GM12878 (cell line): ENCODE results near the gene MARCHF10. TPM values are rescaled to one million over a fixed set of nuclear protein-coding genes. Genes with fewer than 3 reads are reported as not detected.

Experiments
- ATAC-seq: fragments of 200-7000 bp; cut with Tn5 transposase; 3 replicates; pipeline ENCODE4 v1.9.1; 2020; ENCODE audit warnings: mild to moderate bottlenecking, moderate library complexity
- BruUV-seq: library from RNA; stranded (reverse); fragments of 400-500 nt; replicated peaks from 2 replicates; lab custom pipeline; 2021; lab: Mats Ljungman, UMichigan
- CTCF ChIA-PET: fragments of 300-600 bp; sonication (Branson Sonifier 250); formaldehyde crosslinking; extraction: SDS; loops from one replicate; lab custom pipeline; 2021; ENCODE audit warnings: inconsistent platforms; lab: Yijun Ruan, JAX
- POLR2A ChIA-PET: fragments of 350-600 bp; formaldehyde crosslinking; extraction: SDS; loops from one replicate; lab custom pipeline; 2021; ENCODE audit warnings: inconsistent platforms; lab: Charles Lee
- RAD21 ChIA-PET: fragments of 300-600 bp; sonication (Branson Sonifier 250); formaldehyde crosslinking; loops from one replicate; lab custom pipeline; 2023; ENCODE audit warnings: antibody characterized with exemption; ENCODE audit not compliant: unreplicated experiment; lab: Charles Lee
- SMC1A ChIA-PET: fragments of 300-600 bp; sonication (Branson Sonifier 250); formaldehyde crosslinking; loops from one replicate; lab custom pipeline; 2023; ENCODE audit not compliant: unreplicated experiment, uncharacterized antibody; lab: Charles Lee
- DNase-seq: peaks from one replicate; pipeline ENCODE4 v3.0.0-alpha.2; 2011; ENCODE audit warnings: low read depth, low spot score
- FAIRE-seq: peaks from 3 replicates; lab custom pipeline; 2011; peaks lifted over from hg19 to GRCh38; lab: Jason Lieb, UNC
- H2AFZ ChIP-seq: 2 replicates; pipeline ENCODE4 v1.6.0; 2011; ENCODE audit warnings: low read depth, low read length, control low read depth; ENCODE audit not compliant: control insufficient read depth
- H3K27ac ChIP-seq: 2 replicates; pipeline ENCODE4 v1.5.1; 2011; ENCODE audit warnings: control low read depth; ENCODE audit not compliant: control insufficient read depth, insufficient read depth
- H3K27me3 ChIP-seq, 2 experiments: replicated peaks in 1 of 2; 2 replicates each; pipeline versions ENCODE4 v1.6.0 to v1.6.1; 2011; ENCODE audit warnings: low read length in 1 of 2; ENCODE audit not compliant: control insufficient read depth in 2 of 2, insufficient read depth in 2 of 2
- H3K36me3 ChIP-seq, 2 experiments: 2 replicates each; pipeline ENCODE4 v1.5.1; 2011; ENCODE audit warnings: low read length in 1 of 2; ENCODE audit not compliant: control insufficient read depth in 2 of 2, insufficient read depth in 2 of 2
- H3K4me1 ChIP-seq: 2 replicates; pipeline ENCODE4 v1.6.1; 2011; ENCODE audit warnings: mild to moderate bottlenecking, low read length, moderate library complexity, mixed read lengths; ENCODE audit not compliant: control insufficient read depth, insufficient read depth
- H3K4me2 ChIP-seq: 2 replicates; pipeline ENCODE4 v1.6.0; 2011; ENCODE audit warnings: control low read depth; ENCODE audit not compliant: control insufficient read depth, insufficient read depth
- H3K4me3 ChIP-seq: fragments of 200-600 bp; sonication (generic); 2 replicates; pipeline ENCODE4 v1.5.1; 2016
- H3K79me2 ChIP-seq: 2 replicates; pipeline ENCODE4 v1.6.0; 2011; ENCODE audit warnings: low read length; ENCODE audit not compliant: control insufficient read depth, insufficient read depth
- H3K9ac ChIP-seq: 2 replicates; pipeline ENCODE4 v1.8.0; 2011; ENCODE audit warnings: low read length, control low read depth, mixed read lengths; ENCODE audit not compliant: control insufficient read depth, insufficient read depth
- H3K9me3 ChIP-seq: replicated peaks from 3 replicates; pipeline ENCODE4 v1.5.1; 2011; ENCODE audit warnings: mild to moderate bottlenecking, low read length; ENCODE audit not compliant: control insufficient read depth, insufficient read depth
- H4K20me1 ChIP-seq: 2 replicates; pipeline ENCODE4 v1.6.0; 2011; ENCODE audit not compliant: control insufficient read depth, insufficient read depth
- CBX3 ChIP-seq: fragments of 200-600 bp; sonication (generic); IDR thresholded peaks from 2 replicates; pipeline ENCODE4 v1.6.1; 2016; ENCODE audit warnings: low read depth, borderline replicate concordance
- FOXM1 ChIP-seq: IDR thresholded peaks from 2 replicates; pipeline ENCODE4 v1.6.1; 2012; ENCODE audit warnings: low read depth, mild to moderate bottlenecking, inconsistent platforms, low read length, moderate library complexity
- KLF5 ChIP-seq: fragments of 450-650 bp; IDR thresholded peaks from 2 replicates; pipeline ENCODE4 v1.6.1; 2014; ENCODE audit warnings: mild to moderate bottlenecking; ENCODE audit not compliant: partially characterized antibody
- MEF2B ChIP-seq: fragments of 450-650 bp; IDR thresholded peaks from 2 replicates; pipeline ENCODE4 v1.6.1; 2018; ENCODE audit warnings: mild to moderate bottlenecking, moderate library complexity; ENCODE audit not compliant: partially characterized antibody, poor library complexity, severe bottlenecking
- POLR2AphosphoS5 ChIP-seq: IDR thresholded peaks from 2 replicates; pipeline ENCODE4 v1.6.1; 2011; ENCODE audit warnings: mild to moderate bottlenecking, low read length, inconsistent platforms
- REST ChIP-seq: IDR thresholded peaks from 2 replicates; pipeline ENCODE4 v1.6.1; 2012; ENCODE audit warnings: mild to moderate bottlenecking, low read depth, low read length
- SIX5 ChIP-seq: IDR thresholded peaks from 2 replicates; pipeline ENCODE4 v1.6.1; 2011; ENCODE audit warnings: mild to moderate bottlenecking, low read depth, low read length, moderate library complexity; ENCODE audit not compliant: severe bottlenecking
- SPI1 ChIP-seq: IDR thresholded peaks from 2 replicates; pipeline ENCODE4 v1.6.1; 2011; ENCODE audit warnings: low read depth, mild to moderate bottlenecking, low read length, moderate library complexity, borderline replicate concordance; ENCODE audit not compliant: insufficient read depth
- TBL1XR1 ChIP-seq: IDR thresholded peaks from 2 replicates; pipeline ENCODE4 v1.6.1; 2012; ENCODE audit warnings: low read depth, low read length, improper control_type of control experiment
- ZNF24 ChIP-seq: fragments of 450-650 bp; IDR thresholded peaks from 2 replicates; pipeline ENCODE4 v1.6.1; 2017; ENCODE audit warnings: antibody characterized with exemption, mild to moderate bottlenecking
- WGBS: methylation state at CpG from one replicate; pipeline ENCODE4 v1.1.6; 2016; ENCODE audit warnings: low lambda C conversion rate; ENCODE audit not compliant: insufficient replicate concordance, insufficient coverage; ENCODE audit errors: missing lambda C conversion rate; 5-methylcytosine and 5-hydroxymethylcytosine counted together
- in situ Hi-C: fragments of 300-500 bp; cut with MboI; formaldehyde crosslinking; loops from 9 replicates; pipeline ENCODE4 v1.14.3; 2018; ENCODE audit warnings: mixed read lengths
- intact Hi-C: fragments of 100-400 bp; cut with micrococcal nuclease; formaldehyde crosslinking; loops from one replicate; pipeline ENCODE4 v1.14.2; 2022; ENCODE audit not compliant: unreplicated experiment
- polyA plus RNA-seq, 11 experiments: library from polyadenylated mRNA; depleted of rRNA in 4 of 11; unstranded in 6 of 11; stranded (reverse) in 5 of 11; fragments of >200 nt; fragmentation: Nextera tagmentation in 4 of 11; fragmentation: Illumina TruSeq in 1 of 11; extraction: Ambion mirVana in 4 of 11; extraction: Trizol in 1 of 11; gene quantifications; 1 replicate in 1 of 11; 2 replicates in 10 of 11; pipeline versions ENCODE4 v1.2.1 to v1.2.3, GENCODE V29; 2011 to 2016; ENCODE audit warnings: inconsistent platforms in 2 of 11, missing spikeins in 2 of 11, low read depth in 1 of 11
- total RNA-seq, 4 experiments: library from RNA; depleted of rRNA in 3 of 4; stranded (reverse); fragments of >200 nt in 3 of 4; fragmentation: Illumina TruSeq in 1 of 4; extraction: Trizol in 1 of 4; gene quantifications; 2 replicates each; pipeline versions ENCODE4 v1.2.1 to v1.2.3, GENCODE V29; 2013 to 2021
- TF ChIP-seq, protein P1 (sequence below): IDR thresholded peaks from 2 replicates; pipeline ENCODE4 v1.6.1; 2011; ENCODE audit warnings: borderline replicate concordance, low read depth, mild to moderate bottlenecking, moderate library complexity, mixed read lengths, low read length; ENCODE audit not compliant: insufficient read depth; ENCODE audit errors: extremely low read length
- TF ChIP-seq, protein P2 (sequence below): IDR thresholded peaks from 2 replicates; pipeline ENCODE4 v1.6.1; 2011; ENCODE audit warnings: mild to moderate bottlenecking, low read depth, low read length, moderate library complexity; ENCODE audit not compliant: insufficient replicate concordance
- TF ChIP-seq, protein P3 (sequence below): fragments of 450-650 bp; IDR thresholded peaks from 2 replicates; pipeline ENCODE4 v1.6.1; 2014; ENCODE audit warnings: mild to moderate bottlenecking
- TF ChIP-seq, protein P4 (sequence below): fragments of 150-350 bp; IDR thresholded peaks from 2 replicates; pipeline ENCODE4 v1.6.1; 2014; ENCODE audit warnings: mild to moderate bottlenecking, low read depth, low read length

MARCHF10 gene
- total and polyA plus RNA-seq, 10 of the 15 experiments (the other 5 are each of a cell fraction or from before 2014, with no cell fraction given): 0.11 to 0.24 TPM; not detected in 8

DNA sequence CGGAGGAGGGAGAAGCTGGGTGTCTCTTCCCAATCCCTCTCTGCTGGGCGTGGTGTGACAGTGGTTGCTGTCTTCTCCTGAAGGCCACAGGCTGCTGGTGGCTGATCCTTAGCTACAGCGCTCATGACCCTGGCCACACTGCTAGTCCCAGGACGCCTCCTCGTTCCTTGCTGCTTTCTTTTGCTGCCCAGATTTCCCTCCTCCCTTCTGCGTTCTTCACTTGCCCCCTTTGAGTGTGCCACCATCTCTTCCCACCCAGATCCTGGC, 90.6 kb downstream of the MARCHF10 start:
- POLR2A ChIA-PET: no interaction called here
- Histone ChIP-seq H3K79me2 (no peaks in the 10 kb centered on the region), H3K9ac (no peak overlapping the region), H3K27me3 (no peaks in the 10 kb centered on the region), H3K4me3 (no peak overlapping the region), H3K4me1 (no peaks in the 10 kb centered on the region), H3K36me3 (no peaks in the 10 kb centered on the region), H3K27ac (no peak overlapping the region), H3K4me2 (no peak overlapping the region), H4K20me1 (no peaks in the 10 kb centered on the region), H2AFZ (no peak overlapping the region), H3K9me3 (no peaks in the 10 kb centered on the region; the same call in 2 of the 3 replicates)
- no TSS peak for BruUV-seq
- SMC1A ChIA-PET: no interaction called here
- in situ Hi-C loops: no loop called here
- intact Hi-C loops: no loop called here
- FAIRE-seq: no peak
- RAD21 ChIA-PET: no interaction called here
- DNase-seq: no peak
- CTCF ChIA-PET: no interaction called here
- no peak for ATAC-seq
- WGBS: 89% methylated on average over 6 of the region's 6 CpGs
- TF ChIP-seq, protein P1, sequence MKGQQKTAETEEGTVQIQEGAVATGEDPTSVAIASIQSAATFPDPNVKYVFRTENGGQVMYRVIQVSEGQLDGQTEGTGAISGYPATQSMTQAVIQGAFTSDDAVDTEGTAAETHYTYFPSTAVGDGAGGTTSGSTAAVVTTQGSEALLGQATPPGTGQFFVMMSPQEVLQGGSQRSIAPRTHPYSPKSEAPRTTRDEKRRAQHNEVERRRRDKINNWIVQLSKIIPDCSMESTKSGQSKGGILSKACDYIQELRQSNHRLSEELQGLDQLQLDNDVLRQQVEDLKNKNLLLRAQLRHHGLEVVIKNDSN: no peak
- no peak for TF ChIP-seq CBX3
- no peak for TF ChIP-seq FOXM1
- TF ChIP-seq, protein P2, sequence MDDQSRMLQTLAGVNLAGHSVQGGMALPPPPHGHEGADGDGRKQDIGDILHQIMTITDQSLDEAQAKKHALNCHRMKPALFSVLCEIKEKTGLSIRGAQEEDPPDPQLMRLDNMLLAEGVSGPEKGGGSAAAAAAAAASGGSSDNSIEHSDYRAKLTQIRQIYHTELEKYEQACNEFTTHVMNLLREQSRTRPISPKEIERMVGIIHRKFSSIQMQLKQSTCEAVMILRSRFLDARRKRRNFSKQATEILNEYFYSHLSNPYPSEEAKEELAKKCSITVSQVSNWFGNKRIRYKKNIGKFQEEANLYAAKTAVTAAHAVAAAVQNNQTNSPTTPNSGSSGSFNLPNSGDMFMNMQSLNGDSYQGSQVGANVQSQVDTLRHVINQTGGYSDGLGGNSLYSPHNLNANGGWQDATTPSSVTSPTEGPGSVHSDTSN: no peak
- TF ChIP-seq TBL1XR1: no peak
- TF ChIP-seq MEF2B: no peak
- no peak for TF ChIP-seq KLF5
- TF ChIP-seq, protein P3, sequence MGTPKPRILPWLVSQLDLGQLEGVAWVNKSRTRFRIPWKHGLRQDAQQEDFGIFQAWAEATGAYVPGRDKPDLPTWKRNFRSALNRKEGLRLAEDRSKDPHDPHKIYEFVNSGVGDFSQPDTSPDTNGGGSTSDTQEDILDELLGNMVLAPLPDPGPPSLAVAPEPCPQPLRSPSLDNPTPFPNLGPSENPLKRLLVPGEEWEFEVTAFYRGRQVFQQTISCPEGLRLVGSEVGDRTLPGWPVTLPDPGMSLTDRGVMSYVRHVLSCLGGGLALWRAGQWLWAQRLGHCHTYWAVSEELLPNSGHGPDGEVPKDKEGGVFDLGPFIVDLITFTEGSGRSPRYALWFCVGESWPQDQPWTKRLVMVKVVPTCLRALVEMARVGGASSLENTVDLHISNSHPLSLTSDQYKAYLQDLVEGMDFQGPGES: no peak
- no peak for TF ChIP-seq ZNF24
- TF ChIP-seq SIX5: no peak
- TF ChIP-seq SPI1: no peak
- TF ChIP-seq, protein P4, sequence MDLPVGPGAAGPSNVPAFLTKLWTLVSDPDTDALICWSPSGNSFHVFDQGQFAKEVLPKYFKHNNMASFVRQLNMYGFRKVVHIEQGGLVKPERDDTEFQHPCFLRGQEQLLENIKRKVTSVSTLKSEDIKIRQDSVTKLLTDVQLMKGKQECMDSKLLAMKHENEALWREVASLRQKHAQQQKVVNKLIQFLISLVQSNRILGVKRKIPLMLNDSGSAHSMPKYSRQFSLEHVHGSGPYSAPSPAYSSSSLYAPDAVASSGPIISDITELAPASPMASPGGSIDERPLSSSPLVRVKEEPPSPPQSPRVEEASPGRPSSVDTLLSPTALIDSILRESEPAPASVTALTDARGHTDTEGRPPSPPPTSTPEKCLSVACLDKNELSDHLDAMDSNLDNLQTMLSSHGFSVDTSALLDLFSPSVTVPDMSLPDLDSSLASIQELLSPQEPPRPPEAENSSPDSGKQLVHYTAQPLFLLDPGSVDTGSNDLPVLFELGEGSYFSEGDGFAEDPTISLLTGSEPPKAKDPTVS: no peak
- no peak for TF ChIP-seq REST
- no peak for TF ChIP-seq POLR2AphosphoS5
